ENCODE results near the gene AGRN. TPM values are rescaled to one million over a fixed set of nuclear protein-coding genes. Genes with fewer than 3 reads are reported as not detected.
"Not testable (repeated sequence)": the region's sequence is repeated elsewhere in the genome, so short reads cannot be mapped to it uniquely, and the experiment has no call there.

The AGRN gene
- total RNA-seq, 1 donor from 2014 or later, result 227 TPM

DNA sequence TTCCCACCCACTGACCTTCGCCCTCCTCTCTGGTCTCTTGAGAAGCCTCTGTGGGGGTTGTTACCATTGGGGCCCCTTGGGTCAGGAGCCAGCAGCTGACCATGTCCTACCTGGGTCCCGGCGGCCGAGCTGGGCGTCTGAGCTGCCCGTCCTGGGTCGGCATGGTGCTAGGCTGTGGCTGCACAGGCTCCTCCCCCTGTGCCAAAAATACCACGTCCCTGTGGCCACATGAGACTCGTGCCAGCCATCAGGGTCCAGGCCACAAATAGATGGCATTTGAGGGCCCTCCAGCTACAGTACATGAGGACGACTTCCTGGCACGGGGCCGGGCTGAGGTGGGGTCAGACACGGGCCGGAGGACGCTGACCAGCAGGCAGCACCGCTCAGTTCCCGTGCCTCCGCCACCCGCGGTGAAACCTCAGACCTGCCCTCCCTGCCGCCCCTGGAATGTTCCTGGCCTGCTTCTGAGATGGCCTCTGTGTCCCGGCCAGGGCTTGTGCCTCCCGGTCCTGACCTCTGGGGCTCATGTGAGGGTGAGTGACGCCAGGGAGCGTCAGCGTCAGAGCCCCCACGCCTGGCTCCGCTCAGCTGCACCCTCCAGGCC is 37.9 kb upstream of the AGRN start, which contains the start of gene PERM1:
PERM1 (minus strand) TSS at position 139 of the 604 bp plus-strand sequence. CDS start 1,064 bp downstream, outside the sequence.
- no peak for DNase-seq (ENCODE audit: low spot score)

DNA sequence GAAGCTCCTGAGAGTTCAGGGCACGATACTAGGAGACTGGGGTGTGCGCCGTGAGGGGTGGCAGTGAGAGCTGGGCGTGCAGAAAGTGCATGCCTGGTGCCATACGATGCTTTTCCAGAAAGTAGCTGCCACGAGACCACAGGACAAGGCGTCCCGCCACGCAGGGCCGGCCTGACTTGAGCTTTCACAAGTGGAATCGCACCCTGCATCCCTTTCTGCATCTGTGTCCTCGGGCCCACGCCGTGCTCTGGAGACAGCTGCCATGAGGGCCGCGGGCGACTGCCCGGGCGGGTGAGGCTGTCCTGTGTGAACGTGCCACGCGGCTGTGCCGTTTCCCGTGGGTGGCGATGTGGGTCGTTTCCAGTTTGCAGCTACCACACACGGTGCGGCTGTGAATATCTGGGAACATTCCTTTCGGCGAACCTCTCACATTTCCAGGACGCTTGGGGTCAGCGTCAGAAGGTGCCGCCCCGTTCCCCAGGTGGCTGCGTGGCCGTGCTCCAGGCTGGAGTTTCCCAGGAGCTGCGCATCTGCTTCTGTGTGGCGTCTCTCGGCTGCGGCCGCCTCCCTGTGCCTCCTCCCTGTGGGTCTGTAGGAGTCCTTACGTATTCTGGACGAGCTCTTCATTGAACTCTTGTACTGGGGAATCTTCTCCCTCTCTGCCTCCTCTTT is 37.0 kb upstream of the AGRN start:
- DNase-seq (ENCODE audit: low spot score), result no peak

GRCh38 chr1:983798-984475 is 36.0 kb upstream of the AGRN start:
- DNase-seq (ENCODE audit: low spot score), result no peak

DNA sequence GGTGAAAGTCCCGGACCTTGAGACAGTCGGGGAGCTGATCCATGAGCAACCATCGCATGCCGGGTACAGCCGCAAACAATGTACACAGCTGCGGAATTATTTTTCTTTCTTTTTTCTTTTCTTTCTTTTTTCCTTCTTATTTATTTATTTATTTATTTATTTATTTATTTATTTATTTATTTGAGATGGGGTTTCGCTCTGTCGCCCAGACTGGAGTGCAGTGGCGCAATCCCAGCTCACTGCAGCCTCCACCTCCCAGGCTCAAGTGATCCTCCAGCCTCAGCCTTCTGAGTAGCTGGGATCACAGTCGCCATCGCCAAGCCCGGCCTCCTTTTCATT is 35.5 kb upstream of the AGRN start:
- no peak for DNase-seq (ENCODE audit: low spot score)

DNA sequence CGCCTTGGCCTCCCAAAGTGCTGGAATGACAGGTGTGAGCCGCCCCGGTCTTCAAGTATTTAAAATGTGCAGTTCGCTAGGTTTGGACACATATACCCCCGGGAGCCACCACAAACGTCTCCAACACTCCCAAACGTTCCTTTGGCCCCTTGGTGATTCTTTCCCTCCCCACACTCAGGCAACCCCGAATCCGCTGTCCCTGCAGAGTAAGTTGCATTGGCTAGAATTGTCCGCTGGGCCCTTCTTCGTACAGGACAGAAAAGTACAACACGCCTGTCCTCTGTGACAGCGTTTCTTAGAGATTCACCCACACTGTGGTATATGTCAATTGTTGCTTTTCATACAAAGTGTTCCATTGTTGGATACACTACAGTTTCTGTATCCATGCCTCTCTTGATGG is 34.8 kb upstream of the AGRN start:
- no peak for DNase-seq (ENCODE audit: low spot score)

- DNase-seq (ENCODE audit: low spot score), result not testable (repeated sequence)
Observed at GRCh38 chr1:988061-988460, 31.9 kb upstream of the AGRN start.

DNA sequence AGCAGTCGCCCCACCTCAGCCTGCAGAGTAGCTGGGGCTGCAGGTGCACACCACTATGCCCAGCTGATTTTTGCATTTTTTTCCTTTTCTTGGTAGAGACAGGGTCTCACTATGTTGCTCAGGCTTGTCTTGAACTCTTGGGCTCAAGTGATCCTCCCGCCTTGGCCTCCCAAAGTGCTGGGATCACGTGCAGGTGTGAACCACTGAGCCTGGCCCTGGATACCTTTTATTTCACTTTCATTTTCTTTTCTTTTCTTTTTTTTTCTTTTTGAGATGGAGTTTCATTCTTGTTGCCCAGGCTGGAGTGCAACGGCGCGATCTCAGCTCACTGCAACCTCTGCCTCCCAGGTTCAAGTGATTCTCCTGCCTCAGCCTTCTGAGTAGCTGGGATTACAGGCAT is 28.6 kb upstream of the AGRN start:
- DNase-seq (ENCODE audit: low spot score), result not testable (repeated sequence)

DNA sequence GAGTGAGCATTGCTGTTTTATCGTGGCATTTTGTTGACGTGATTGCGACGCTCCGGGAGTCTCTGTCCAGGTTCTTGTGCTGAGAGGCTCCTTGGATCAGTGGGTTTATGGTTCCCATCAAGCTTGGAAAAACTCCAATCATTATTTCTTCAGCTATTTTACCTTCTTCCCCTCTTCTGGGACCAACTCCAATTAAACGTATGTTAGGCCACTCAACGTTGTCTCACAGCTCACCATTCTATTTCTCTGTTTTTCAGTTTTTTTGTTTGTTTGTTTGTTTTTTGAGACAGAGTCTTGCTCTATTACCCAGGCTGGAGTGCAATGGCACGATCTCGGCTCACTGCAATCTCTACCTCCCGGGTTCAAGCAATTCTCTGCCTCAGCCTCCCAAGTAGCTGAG is 28.0 kb upstream of the AGRN start:
- no peak for DNase-seq (ENCODE audit: low spot score)

- no peak for DNase-seq (ENCODE audit: low spot score)
Observed at GRCh38 chr1:992362-992761, 27.6 kb upstream of the AGRN start.

DNA sequence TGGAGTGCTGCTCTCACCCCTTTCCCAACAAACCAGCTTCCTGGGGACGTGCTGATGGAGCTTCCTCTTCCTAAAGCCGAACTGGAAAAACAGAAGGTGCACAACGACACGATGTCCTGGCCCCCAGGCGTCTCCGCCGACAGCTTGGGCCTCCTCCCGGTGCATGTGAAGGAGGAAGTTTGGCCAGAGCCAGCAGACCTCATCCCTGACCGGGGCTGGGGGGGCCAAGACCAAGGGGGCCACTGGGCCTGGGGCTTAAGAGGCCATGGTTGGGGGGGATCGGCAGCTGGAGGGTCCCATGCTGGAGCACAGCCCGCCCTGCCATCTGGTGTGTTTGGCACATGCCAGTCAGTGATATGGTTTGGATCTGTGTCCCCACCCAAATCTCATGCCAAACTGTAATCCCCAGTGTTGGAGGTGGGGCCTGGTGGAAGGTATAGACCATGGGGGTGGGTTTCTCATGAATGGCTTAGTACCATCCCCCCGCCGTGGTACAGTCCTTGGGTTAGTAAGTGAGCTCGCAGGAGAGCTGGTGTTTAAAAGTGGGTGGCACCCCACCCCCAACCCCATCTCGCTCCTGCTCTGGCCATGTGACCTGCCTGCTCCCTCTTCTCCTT is 26.4 kb upstream of the AGRN start:
- peak; percentile 41 for DNase-seq (ENCODE audit: low spot score)

- DNase-seq (ENCODE audit: low spot score), result not testable (repeated sequence)
Observed at GRCh38 chr1:994546-994945, 25.4 kb upstream of the AGRN start.

GRCh38 chr1:995665-996633 is 24.0 kb upstream of the AGRN start:
- DNase-seq (ENCODE audit: low spot score), result peak; percentile 75

DNA sequence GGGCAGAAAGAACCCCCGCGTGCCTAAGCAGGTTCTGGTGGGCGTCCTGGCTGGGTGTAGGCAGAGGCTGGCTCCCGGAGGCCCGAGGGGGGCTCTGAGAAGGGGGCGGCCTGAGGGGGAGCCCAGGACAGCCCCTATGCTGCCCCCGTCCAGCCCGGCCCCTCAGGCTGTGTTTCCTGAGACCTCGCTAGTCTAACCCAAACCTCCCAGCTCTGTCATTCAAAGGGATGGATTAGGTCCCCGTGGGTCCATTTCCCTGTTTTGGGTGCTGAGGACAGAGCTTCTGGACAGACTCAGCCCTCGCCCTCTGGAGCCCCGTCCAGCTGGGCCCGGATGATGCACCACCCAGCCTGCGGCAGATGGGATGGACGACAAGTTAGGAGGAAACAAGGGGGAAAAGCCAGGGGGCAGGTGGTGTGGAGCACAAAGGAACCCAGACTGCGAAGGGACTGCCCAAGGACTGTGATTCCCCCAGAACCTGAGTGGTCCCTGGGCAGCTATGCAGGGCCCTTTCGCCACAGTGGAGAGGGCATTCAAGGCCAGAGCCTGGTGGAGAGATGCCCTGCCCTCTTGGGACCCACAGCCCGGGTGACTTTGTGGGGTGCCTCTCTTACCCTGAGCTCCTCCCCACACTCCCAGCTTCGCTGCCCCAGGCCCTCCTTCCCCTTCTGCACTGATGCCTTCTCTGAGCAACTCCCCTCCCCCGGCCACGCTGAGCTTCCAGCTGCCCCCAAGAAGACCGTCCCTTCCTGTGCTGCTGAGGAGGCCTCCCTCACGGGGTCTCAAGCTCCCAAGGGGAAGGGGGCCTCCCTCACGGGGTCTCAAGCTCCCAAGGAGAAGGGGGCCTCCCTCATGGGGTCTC is 22.8 kb upstream of the AGRN start:
- DNase-seq (ENCODE audit: low spot score), result peak; percentile 43

GRCh38 chr1:997713-997992 is 22.3 kb upstream of the AGRN start:
- peak; percentile 42 for DNase-seq (ENCODE audit: low spot score)

- peak; percentile 44 for DNase-seq (ENCODE audit: low spot score)
Observed at GRCh38 chr1:997993-998744, 21.8 kb upstream of the AGRN start.

- DNase-seq (ENCODE audit: low spot score), result no peak
Observed at GRCh38 chr1:998745-998994, 21.2 kb upstream of the AGRN start.

DNA sequence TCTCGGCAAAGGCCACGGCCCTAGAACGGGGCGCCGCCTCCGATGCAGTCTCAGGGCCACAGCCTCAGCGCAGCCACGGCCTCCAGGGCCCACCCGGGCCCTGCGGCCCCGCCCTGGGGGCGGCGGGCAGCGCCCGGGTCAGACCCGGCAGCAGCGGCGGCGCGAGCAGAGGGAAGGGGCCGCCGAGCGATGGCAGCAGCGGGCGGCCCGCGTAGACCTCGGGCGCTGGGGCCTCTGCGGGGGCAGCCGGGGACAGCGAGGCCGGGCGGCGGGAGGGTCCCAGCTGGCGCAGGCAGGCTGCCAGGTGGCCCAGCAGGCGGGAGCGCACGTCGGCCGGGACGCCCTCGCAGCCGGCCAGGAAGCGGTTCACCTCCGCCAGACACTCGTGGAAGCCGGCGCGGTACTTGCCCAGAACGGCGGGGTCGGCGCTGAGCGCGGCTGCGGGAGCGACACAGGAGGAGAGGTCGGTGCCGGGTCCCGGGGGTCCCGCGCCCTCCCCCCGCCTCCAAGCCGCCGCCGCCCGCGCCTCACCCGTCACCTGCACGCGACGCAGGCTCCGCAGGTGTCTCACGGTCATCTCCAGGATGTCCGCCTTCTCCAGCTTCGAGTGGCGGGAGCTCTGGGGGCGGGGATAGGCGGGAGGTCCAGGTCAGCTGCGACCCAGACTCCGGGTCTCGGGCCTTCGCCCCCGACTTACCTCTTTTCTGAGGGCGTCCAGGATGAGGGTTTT is 20.8 kb upstream of the AGRN start:
- DNase-seq (ENCODE audit: low spot score), result peak; percentile 58

DNA sequence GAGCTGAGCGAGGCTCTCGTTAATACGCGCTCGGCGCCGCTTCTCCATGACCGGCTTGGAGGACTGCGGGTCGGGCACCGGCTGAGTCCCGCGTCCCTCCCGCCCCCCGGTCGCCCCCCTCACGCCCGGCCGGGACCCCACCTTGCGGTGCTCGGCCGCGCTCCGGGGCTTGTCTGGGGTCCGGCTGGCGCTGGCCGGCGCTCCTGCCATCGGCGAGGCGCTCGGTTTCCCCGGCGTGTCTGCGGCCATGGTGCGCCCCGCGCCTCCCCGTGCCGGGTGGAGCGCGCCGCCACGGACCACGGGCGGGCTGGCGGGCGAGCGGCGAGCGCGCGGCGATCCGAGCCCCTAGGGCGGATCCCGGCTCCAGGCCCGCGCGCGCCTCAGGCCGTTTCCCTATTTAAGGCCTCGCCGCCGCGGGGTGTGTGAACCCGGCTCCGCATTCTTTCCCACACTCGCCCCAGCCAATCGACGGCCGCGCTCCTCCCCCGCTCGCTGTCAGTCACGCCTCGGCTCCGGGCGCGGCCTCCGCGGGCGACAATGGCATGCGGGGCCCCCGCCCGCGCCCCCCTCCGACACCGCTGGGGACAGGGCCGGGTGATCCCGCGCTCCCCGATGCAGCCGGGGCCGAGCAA is 20.1 kb upstream of the AGRN start, which contains the start of gene HES4:
HES4 (minus strand) TSS at position 373 of the 632 bp plus-strand sequence; CDS start at position 249, 124 bp downstream.
- peak; percentile 95 for DNase-seq (ENCODE audit: low spot score)

Measured in ureter (tissue), 1 donor.